ENCODE results near the gene ATP9A.
"Not testable (repeated sequence)": the region's sequence is repeated elsewhere in the genome, so short reads cannot be mapped to it uniquely, and the experiment has no call there.

GRCh38 chr20:51753220-51753619 lies 15.0 kb downstream of the ATP9A start:
- not testable (repeated sequence) for TF ChIP-seq CTCF (conservative IDR thresholded peaks at IDR 0.05); EZH2 (IDR thresholded peaks at IDR 0.05; ENCODE audit: low read depth)
